Inflammatory macrophage treated with lipopolysaccharide for 4 hours (primary cell): ENCODE measurements around the gene SENP3.

ENCODE experiments used
- DNase-seq: peaks from one replicate; pipeline ENCODE4 v3.0.0-alpha.2; 2020

SENP3 gene

DNA sequence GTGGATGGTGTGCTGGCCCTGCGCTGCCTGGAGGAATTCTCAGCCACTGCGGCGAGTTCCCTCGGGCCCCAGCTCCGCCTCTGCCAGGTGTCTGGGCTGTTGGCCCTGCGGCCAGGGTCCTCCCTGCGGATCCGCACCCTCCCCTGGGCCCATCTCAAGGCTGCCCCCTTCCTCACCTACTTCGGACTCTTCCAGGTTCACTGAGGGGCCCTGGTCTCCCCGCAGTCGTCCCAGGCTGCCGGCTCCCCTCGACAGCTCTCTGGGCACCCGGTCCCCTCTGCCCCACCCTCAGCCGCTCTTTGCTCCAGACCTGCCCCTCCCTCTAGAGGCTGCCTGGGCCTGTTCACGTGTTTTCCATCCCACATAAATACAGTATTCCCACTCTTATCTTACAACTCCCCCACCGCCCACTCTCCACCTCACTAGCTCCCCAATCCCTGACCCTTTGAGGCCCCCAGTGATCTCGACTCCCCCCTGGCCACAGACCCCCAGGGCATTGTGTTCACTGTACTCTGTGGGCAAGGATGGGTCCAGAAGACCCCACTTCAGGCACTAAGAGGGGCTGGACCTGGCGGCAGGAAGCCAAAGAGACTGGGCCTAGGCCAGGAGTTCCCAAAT, 4.5 kb upstream of the SENP3 start:
- DNase-seq = no peak

DNA sequence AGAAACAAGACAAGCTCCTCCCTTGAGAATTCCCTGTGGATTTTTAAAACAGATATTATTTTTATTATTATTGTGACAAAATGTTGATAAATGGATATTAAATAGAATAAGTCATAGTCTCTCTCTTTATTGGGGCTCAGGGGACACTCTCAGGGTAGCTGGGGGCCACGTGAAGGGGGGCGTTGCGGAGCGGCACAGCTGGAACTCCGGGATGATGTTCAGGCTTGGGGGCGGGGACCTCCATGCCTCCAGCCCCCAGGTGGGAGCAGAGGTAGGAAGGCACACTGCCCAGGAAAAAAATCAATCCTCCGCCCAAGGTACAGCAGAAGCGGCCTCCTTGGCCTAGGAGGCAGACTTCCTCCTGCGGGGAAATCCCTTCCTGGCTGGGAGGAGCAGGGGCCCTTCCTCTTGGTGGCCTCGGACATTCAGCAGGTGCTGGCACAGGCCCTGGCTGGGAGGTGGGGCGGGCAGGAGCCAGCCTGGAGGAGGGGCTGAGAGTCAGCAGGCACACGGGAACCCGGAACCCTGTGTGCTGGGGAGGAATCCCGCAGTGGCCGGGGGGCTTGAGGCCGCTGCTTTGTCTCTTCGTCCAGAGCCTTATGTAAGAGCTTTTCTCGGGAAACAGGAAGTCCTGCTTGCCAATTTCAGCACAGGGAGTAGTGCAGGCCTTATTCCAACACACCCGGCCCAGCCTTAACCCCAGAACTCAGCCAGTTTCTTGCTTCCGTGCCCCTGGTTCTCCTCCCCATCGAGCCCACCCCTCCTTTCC, 3.8 kb upstream of the SENP3 start:
- DNase-seq = peak; percentile 80

GRCh38 chr17:7558544-7559319, 3.0 kb upstream of the SENP3 start, which contains the start of gene TNFSF13:
TSS of gene TNFSF13 (plus strand) at chr17:7558750. CDS start at chr17:7559040, 290 bp downstream.
- peak; percentile 66 for DNase-seq

- no peak for DNase-seq
These were observed 2.2 kb upstream of the SENP3 start for GRCh38 chr17:7559320-7560171.

GRCh38 chr17:7560172-7561027, 1.3 kb upstream of the SENP3 start:
- peak; percentile 63 for DNase-seq

DNA sequence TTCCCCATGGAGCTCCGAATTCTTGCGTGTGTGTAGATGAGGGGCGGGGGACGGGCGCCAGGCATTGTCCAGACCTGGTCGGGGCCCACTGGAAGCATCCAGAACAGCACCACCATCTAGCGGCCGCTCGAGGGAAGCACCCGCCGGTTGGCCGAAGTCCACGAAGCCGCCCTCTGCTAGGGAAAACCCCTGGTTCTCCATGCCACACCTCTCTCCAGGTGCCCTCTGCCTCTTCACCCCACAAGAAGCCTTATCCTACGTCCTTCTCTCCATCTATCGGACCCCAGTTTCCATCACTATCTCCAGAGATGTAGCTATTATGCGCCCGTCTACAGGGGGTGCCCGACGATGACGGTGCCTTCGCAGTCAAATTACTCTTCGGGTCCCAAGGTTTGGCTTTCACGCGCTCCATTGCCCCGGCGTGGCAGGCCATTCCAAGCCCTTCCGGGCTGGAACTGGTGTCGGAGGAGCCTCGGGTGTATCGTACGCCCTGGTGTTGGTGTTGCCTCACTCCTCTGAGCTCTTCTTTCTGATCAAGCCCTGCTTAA, 617 bp upstream of the SENP3 start:
- DNase-seq = peak; percentile 82

DNA sequence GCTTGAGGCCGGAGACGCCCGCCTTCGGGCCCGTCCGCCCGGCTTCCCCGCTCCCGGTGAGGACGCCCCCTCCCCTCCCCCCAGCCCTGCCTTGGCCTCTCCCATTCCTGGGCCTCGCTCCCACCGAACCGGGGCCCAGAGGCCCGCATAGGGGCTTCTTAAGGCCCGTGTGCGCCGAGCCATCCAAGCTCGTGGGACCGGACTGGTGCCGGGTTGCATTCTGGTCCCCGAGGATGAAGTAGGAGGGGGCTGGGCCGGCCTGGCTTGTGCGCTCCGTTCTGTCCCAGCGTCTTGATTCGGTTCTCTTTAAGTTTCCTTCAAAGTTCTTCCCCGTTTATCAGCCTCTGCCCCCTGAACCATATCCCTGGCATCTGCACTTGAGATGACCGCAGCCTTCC, 488 bp downstream of the SENP3 start:
- no peak for DNase-seq

DNA sequence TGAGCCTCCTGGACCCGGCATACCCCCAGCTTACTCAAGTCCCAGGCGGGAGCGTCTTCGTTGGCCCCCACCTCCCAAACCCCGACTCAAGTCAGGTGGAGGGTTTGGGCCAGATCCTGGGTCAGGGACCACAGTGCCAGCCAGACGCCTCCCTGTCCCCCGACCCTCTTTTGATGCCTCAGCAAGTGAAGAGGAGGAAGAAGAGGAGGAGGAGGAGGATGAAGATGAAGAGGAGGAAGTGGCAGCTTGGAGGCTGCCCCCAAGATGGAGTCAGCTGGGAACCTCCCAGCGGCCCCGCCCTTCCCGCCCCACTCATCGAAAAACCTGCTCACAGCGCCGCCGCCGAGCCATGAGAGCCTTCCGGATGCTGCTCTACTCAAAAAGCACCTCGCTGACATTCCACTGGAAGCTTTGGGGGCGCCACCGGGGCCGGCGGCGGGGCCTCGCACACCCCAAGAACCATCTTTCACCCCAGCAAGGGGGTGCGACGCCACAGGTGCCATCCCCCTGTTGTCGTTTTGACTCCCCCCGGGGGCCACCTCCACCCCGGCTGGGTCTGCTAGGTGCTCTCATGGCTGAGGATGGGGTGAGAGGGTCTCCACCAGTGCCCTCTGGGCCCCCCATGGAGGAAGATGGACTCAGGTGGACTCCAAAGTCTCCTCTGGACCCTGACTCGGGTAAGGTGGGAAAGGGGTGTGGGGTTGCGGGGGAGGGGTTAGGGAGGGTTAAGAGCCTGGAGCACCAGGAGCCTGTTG, 1.6 kb downstream of the SENP3 start:
- no peak for DNase-seq

DNA sequence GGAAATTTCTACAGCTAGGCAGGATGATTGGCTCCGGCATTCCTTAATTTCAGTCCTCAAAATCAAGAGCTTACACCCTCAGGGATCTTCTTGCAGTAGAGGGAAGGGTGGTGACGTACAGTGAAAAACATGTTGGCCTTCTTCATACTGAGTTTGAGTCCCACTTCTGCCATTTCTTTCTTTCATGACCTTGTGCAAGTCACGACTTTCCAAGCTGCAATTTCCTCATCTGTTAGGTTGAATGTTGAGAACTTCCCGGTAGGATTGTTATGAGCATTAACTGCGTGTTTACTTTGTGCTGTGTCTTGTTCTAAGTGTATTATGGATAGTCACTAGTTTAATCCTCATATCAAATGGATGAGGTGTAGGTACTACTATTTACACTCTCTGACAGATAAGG, 7.9 kb downstream of the SENP3 start:
- peak; percentile 71 for DNase-seq

DNA sequence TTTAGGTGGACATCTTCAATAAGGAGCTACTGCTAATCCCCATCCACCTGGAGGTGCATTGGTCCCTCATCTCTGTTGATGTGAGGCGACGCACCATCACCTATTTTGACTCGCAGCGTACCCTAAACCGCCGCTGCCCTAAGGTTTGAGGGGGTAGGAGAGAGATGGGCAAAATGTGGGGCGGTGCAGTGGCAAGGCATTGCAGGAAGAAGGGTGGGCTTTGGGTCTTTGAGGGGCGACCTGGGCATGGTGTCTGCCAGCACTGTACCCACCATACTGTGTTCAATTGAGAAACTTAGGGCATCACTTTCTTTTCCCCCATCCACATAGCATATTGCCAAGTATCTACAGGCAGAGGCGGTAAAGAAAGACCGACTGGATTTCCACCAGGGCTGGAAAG, 8.6 kb downstream of the SENP3 start:
- DNase-seq = no peak

GRCh38 chr17:7572338-7572587, 10.5 kb downstream of the SENP3 start:
- DNase-seq = no peak

- DNase-seq = peak; percentile 100
These were observed 11.0 kb downstream of the SENP3 start for GRCh38 chr17:7572588-7573323.

DNA sequence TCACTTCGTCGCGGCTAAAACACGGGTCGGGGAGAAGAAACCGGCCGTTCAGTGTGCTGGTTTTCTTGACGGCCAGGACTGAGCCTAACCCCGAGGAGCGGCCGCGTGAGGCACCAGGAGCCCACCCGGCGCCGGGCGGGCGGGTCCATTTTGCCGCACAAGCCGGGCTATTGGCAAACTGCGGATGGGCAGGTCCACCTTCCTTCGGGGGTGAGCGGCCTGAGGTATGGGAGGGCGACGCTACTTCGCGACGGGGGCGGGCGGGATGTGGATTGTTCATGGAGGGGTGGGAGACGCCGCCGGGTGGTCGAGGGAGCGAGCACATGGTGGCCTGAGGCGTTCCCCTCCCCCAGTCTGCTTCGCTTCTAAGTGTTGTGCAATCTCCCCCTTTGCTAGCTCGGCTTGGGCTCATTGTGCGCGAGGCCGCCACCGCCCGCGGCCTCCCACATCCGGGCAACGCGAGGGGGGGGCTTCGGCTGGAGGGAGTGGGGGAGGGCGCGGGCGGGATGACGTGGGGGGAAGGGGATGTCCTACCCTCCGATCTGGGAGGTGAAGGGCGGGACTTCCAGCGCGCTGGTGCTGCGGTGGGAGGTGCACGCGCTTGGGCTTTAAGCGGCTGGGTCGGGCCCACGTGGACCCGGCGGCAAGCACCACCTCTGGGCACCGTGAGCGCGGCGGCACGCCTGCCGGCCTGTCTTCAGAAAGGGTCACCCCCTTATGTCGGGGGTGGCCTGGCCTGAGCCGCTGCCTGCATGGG, 11.8 kb downstream of the SENP3 start:
- peak; percentile 94 for DNase-seq

DNA sequence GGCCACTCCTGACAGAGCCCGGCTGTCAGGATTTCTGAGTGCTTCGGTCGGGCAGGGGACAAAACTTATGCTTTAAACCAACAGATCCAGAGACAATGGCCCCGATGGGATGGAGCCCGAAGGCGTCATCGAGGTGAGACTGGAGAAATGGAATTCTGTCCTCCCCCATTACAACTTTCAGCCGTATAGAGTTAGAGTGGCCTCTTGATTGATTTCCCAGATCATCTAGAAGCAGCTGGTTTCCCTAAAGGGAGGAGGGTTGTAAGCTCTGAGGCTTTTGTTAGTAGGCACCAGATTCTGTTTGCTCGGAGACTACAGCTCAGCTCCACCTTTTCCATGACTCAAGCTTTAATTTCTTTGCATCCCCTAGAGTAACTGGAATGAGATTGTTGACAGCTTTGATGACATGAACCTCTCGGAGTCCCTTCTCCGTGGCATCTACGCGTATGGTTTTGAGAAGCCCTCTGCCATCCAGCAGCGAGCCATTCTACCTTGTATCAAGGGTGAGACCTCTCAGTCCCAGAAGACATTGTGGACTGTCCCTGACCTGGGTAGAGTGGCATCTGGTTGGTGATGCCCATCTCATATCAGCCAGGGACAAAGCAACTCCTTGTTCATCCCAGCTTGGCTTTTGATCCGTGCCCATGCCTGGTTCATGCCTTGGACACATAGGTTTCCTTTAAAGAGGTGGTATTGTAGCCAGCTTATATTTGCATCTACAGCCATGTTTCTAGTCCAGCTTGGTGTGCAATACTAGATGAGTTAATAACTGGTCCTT, 12.6 kb downstream of the SENP3 start:
- peak; percentile 36 for DNase-seq

- peak; percentile 22 for DNase-seq
These were observed 13.8 kb downstream of the SENP3 start for GRCh38 chr17:7575481-7575883.

DNA sequence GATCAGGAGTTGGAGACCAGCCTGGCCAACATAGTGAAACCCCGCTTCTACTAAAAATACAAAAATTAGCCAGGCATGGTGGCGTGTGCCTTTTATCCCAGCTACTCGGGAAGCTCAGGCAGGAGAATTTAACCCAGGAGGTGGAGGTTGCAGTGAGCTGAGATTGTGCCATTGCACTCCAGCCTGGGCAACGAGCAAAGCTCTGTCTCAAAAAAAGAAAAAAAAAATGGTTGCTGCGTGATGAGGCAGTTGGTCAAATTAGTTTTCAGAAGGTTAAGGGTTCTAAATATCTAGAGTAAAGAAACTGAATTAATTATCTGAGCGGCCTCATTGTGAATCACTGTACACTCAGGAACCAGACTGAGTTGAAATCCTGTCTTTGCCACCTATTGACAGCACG, 14.2 kb downstream of the SENP3 start:
- DNase-seq = no peak

- no peak for DNase-seq
These were observed 14.8 kb downstream of the SENP3 start for GRCh38 chr17:7576432-7576937.
